IMR-90 (cell line): Measurements from ENCODE around the gene C16orf96. TPM values are rescaled to one million over a fixed set of nuclear protein-coding genes. Genes with fewer than 3 reads are reported as not detected.
"Not testable (repeated sequence)": the region's sequence is repeated elsewhere in the genome, so short reads cannot be mapped to it uniquely, and the experiment has no call there.

ENCODE experiments used
- ATAC-seq: fragments of 200-7000 bp; cut with Tn5 transposase; 2 replicates; pipeline ENCODE4 v1.9.1; 2020; ENCODE audit warnings: low read depth, mild to moderate bottlenecking, moderate library complexity
- BruUV-seq: library from RNA; stranded (reverse); fragments of 400-500 nt; replicated peaks from 2 replicates; lab custom pipeline; 2021; lab: Mats Ljungman, UMichigan
- CTCF ChIA-PET: fragments of 300-600 bp; formaldehyde crosslinking; extraction: SDS; loops from one replicate; lab custom pipeline; 2021; ENCODE audit warnings: antibody characterized with exemption; lab: Yijun Ruan, JAX
- POLR2A ChIA-PET: fragments of 300-600 bp; sonication (Branson Sonifier 250); formaldehyde crosslinking; loops from one replicate; lab custom pipeline; 2022; ENCODE audit warnings: antibody characterized with exemption; ENCODE audit not compliant: unreplicated experiment; lab: Charles Lee
- DNase-seq: peaks from one replicate; pipeline ENCODE4 v3.0.0; 2013
- H2AFZ ChIP-seq: replicated peaks from 2 replicates; pipeline ENCODE3; 2013; ENCODE audit warnings: low read length, mild to moderate bottlenecking; ENCODE audit not compliant: poor library complexity
- H2AK5ac ChIP-seq: 2 replicates; pipeline ENCODE4 v1.6.1; 2013; ENCODE audit warnings: low read depth, low read length, inconsistent platforms
- H2AK9ac ChIP-seq: replicated peaks from 2 replicates; pipeline ENCODE3; 2013; ENCODE audit warnings: mild to moderate bottlenecking, low read depth, low read length, moderate library complexity; ENCODE audit not compliant: poor library complexity
- H2BK120ac ChIP-seq: 2 replicates; pipeline ENCODE4 v1.6.1; 2013; ENCODE audit warnings: low read depth, low read length, inconsistent platforms
- H2BK15ac ChIP-seq: 3 replicates; pipeline ENCODE4 v1.6.1; 2013; ENCODE audit warnings: low read depth, low read length, inconsistent platforms
- H2BK20ac ChIP-seq: 2 replicates; pipeline ENCODE4 v1.6.1; 2013; ENCODE audit warnings: low read depth, mild to moderate bottlenecking, inconsistent platforms, low read length, moderate library complexity
- H2BK5ac ChIP-seq: 2 replicates; pipeline ENCODE4 v1.6.1; 2013; ENCODE audit warnings: mild to moderate bottlenecking, low read depth, low read length, inconsistent platforms; ENCODE audit not compliant: poor library complexity, severe bottlenecking
- H3K14ac ChIP-seq: replicated peaks from 2 replicates; pipeline ENCODE4 v1.6.1; 2013; ENCODE audit warnings: low read depth, low read length, inconsistent platforms
- H3K18ac ChIP-seq: 2 replicates; pipeline ENCODE4 v1.6.1; 2013; ENCODE audit warnings: low read depth, low read length, control low read depth
- H3K23ac ChIP-seq: 2 replicates; pipeline ENCODE4 v1.6.1; 2013; ENCODE audit warnings: low read depth, low read length, inconsistent platforms
- H3K27ac ChIP-seq: 2 replicates; pipeline ENCODE4 v1.5.1; 2013; ENCODE audit warnings: mild to moderate bottlenecking, control low read depth, low read length; ENCODE audit not compliant: insufficient read depth
- H3K27me3 ChIP-seq: 2 replicates; pipeline ENCODE4 v1.6.1; 2013; ENCODE audit warnings: low read length; ENCODE audit not compliant: control insufficient read depth, insufficient read depth
- H3K36me3 ChIP-seq: 2 replicates; pipeline ENCODE4 v1.6.1; 2013; ENCODE audit warnings: low read length, mixed read lengths; ENCODE audit not compliant: control insufficient read depth, insufficient read depth
- H3K4ac ChIP-seq: 2 replicates; pipeline ENCODE4 v1.6.1; 2013; ENCODE audit warnings: low read depth, low read length, inconsistent platforms
- H3K4me1 ChIP-seq: 2 replicates; pipeline ENCODE4 v1.6.1; 2013; ENCODE audit warnings: low read length, mixed read lengths; ENCODE audit not compliant: control insufficient read depth, insufficient read depth
- H3K4me2 ChIP-seq: 2 replicates; pipeline ENCODE4 v1.6.1; 2013; ENCODE audit warnings: low read depth, mild to moderate bottlenecking, control low read depth, low read length, moderate library complexity
- H3K4me3 ChIP-seq: 2 replicates; pipeline ENCODE4 v1.5.1; 2013; ENCODE audit warnings: low read depth, mild to moderate bottlenecking, control low read depth, low read length, moderate library complexity; ENCODE audit not compliant: insufficient read depth
- H3K56ac ChIP-seq: 2 replicates; pipeline ENCODE4 v1.6.1; 2013; ENCODE audit warnings: low read length, inconsistent platforms; ENCODE audit not compliant: insufficient read depth; ENCODE audit errors: extremely low read depth
- H3K79me1 ChIP-seq, 2 experiments: 2 replicates each; pipeline ENCODE4 v1.6.1; 2013; ENCODE audit warnings: low read length in 2 of 2, inconsistent platforms in 1 of 2, low read depth in 1 of 2
- H3K9ac ChIP-seq: 2 replicates; pipeline ENCODE4 v1.6.1; 2013; ENCODE audit warnings: low read depth, low read length, control low read depth
- H3K9me1 ChIP-seq: 2 replicates; pipeline ENCODE4 v1.6.1; 2013; ENCODE audit warnings: low read length, inconsistent platforms; ENCODE audit not compliant: insufficient read depth
- H3K9me3 ChIP-seq: 2 replicates; pipeline ENCODE4 v1.6.1; 2013; ENCODE audit warnings: low read length; ENCODE audit not compliant: control insufficient read depth, insufficient read depth
- H4K20me1 ChIP-seq: 2 replicates; pipeline ENCODE4 v1.6.1; 2013; ENCODE audit warnings: low read length, inconsistent platforms; ENCODE audit not compliant: insufficient read depth
- H4K5ac ChIP-seq: 2 replicates; pipeline ENCODE4 v1.6.1; 2013; ENCODE audit warnings: mild to moderate bottlenecking, low read depth, low read length, control low read depth
- H4K8ac ChIP-seq, 2 experiments: 2 replicates each; pipeline ENCODE4 v1.6.1; 2013; ENCODE audit warnings: low read depth in 2 of 2, low read length in 2 of 2, control low read depth in 1 of 2, inconsistent platforms in 1 of 2
- H4K91ac ChIP-seq: 2 replicates; pipeline ENCODE4 v1.6.1; 2013; ENCODE audit warnings: low read depth, low read length, inconsistent platforms; ENCODE audit not compliant: insufficient read depth
- WGBS, 2 experiments: methylation state at CpG; one replicate each; pipeline versions ENCODE4 v1.1.5 to v1.1.7; 2013; ENCODE audit warnings: missing lambda C conversion rate in 2 of 2; ENCODE audit not compliant: insufficient read length in 1 of 2; ENCODE audit errors: extremely low coverage in 2 of 2; 5-methylcytosine and 5-hydroxymethylcytosine counted together
- dilution Hi-C: fragments of 300-500 bp; cut with HindIII; formaldehyde crosslinking; loops from one replicate; pipeline ENCODE4 v1.14.3; 2018; ENCODE audit warnings: low sequenced_read_pairs; ENCODE audit not compliant: unreplicated experiment
- in situ Hi-C: fragments of 300-500 bp; cut with MboI; formaldehyde crosslinking; loops from 3 replicates; pipeline ENCODE4 v1.14.3; 2019; ENCODE audit warnings: low sequenced_read_pairs, inconsistent platforms, mixed read lengths
- intact Hi-C: fragments of 100-400 bp; cut with micrococcal nuclease; formaldehyde crosslinking; loops from 2 replicates; pipeline ENCODE4 v1.10.0; 2022
- polyA plus RNA-seq, 3 experiments: library from polyadenylated mRNA; depleted of rRNA; stranded (reverse); fragments of >200 nt; gene quantifications; 2 replicates each; pipeline ENCODE4 v1.2.3, GENCODE V29; 2012; ENCODE audit warnings: low replicate concordance in 1 of 3
- total RNA-seq: library from RNA; depleted of rRNA; stranded (reverse); fragments of >200 nt; gene quantifications from 2 replicates; pipeline ENCODE4 v1.2.3, GENCODE V29; 2012

C16orf96 gene
- total and polyA plus RNA-seq, 2 of the 4 experiments (the other 2 are of a cell fraction) = not detected

GRCh38 chr16:4573926-4574325, 17.8 kb downstream of the C16orf96 start:
- H3K18ac ChIP-seq, H3K27ac ChIP-seq, H3K56ac ChIP-seq, CTCF ChIA-PET, H2BK5ac ChIP-seq, H3K4ac ChIP-seq, H4K5ac ChIP-seq, H2BK20ac ChIP-seq, H3K23ac ChIP-seq, H3K14ac ChIP-seq, H3K4me1 ChIP-seq, DNase-seq, dilution Hi-C loops, H4K20me1 ChIP-seq, POLR2A ChIA-PET, H2BK15ac ChIP-seq, H3K9me1 ChIP-seq, H2BK120ac ChIP-seq, H3K4me2 ChIP-seq, H3K27me3 ChIP-seq, H3K4me3 ChIP-seq, H4K8ac ChIP-seq, H3K36me3 ChIP-seq, H2AK9ac ChIP-seq, H3K9ac ChIP-seq, BruUV-seq, H4K91ac ChIP-seq, H2AK5ac ChIP-seq, H3K79me1 ChIP-seq, H2AFZ ChIP-seq, intact Hi-C loops, H3K9me3 ChIP-seq, in situ Hi-C loops, ATAC-seq: not testable (repeated sequence)
- no CpG with 5 or more reads among the region's 7 CpGs for WGBS, 2 experiments
